Measurements from ENCODE around the gene TSEN2. TPM values are rescaled to one million over a fixed set of nuclear protein-coding genes. Genes with fewer than 3 reads are reported as not detected.
A peak's percentile ranks its signal among the peaks of the same experiment; 100 is the strongest.

Gene TSEN2
- total and polyA plus RNA-seq, 2 of the 4 experiments (the other 2 are of a cell fraction), result 9.5 to 14.2 TPM

DNA sequence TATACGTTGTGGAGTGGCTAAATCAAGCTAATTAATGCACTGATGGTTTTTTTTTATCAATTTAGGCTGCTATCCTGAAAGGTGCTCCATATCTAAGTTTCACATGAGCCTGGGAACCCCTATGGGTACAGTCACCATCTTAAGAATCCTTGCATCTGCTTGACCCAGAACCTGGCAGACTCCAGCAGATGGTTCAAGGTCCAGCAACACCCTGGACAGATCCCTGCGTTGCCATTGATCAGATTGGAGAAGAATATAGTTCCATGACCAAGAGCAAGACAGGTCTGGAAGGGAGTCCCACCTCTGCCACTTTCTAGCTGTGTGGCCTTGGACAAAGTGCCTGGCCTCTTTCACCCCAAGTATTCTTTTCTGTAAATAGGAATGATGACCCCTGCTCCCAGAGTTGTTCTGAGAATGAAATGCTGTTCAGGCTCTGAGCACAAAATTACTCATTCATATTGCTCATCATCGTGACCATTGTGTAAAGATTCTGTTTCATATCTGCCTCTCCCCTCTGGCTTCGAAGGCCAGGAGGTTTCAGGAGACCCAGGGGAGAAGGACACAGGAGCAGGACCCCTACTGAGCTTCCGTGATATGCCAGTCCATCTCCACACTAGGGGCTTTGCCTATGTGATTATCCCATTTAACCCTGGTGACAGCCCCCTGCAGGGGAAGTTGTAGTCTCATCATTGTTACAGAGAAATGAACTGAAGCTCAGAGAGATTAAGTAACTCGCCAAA, 30.0 kb upstream of the TSEN2 start:
- Histone ChIP-seq H3K36me3 (ENCODE audit: control insufficient read depth, insufficient read depth, low read length) (no peaks in the 10 kb centered on the region), H3K4ac (ENCODE audit: low read depth, low read length) (no peak overlapping the region), H4K5ac (ENCODE audit: low read depth, low read length) (no peak overlapping the region), H3K27me3 (ENCODE audit: control insufficient read depth, insufficient read depth, low read length) (no peaks in the 10 kb centered on the region), H3K4me1 (ENCODE audit: control insufficient read depth, insufficient read depth, low read length) (peaks cover 4% of the 10 kb centered on the region; the same call in 1 of the 2 replicates), H3K9me3 (ENCODE audit: control insufficient read depth, insufficient read depth, low read length) (peaks cover 5% of the 10 kb centered on the region; the same call in 1 of the 2 replicates), H2AK9ac (replicated peaks; ENCODE audit: low read depth, low read length, poor library complexity) (no peak overlapping the region), H4K91ac (ENCODE audit: insufficient read depth, low read depth, low read length) (no peak overlapping the region), H3K4me3 (ENCODE audit: insufficient read depth, low read depth, low read length) (no peak overlapping the region), H3K4me2 (ENCODE audit: low read depth, low read length) (no peak overlapping the region), H3K14ac (replicated peaks; ENCODE audit: low read depth, low read length) (no peak overlapping the region), H4K8ac (ENCODE audit: low read depth in 2 of 2, low read length in 2 of 2) (no peak overlapping the region), H3K56ac (ENCODE audit: extremely low read depth, insufficient read depth, low read length) (no peak overlapping the region), H3K23ac (ENCODE audit: low read depth, low read length) (no peak overlapping the region), H2AK5ac (ENCODE audit: low read depth, low read length) (no peak overlapping the region), H2AFZ (replicated peaks; ENCODE audit: low read length, poor library complexity) (no peak overlapping the region), H4K20me1 (ENCODE audit: insufficient read depth, low read length) (no peaks in the 10 kb centered on the region), H2BK5ac (ENCODE audit: low read depth, low read length, poor library complexity, severe bottlenecking) (no peak overlapping the region), H3K9me1 (ENCODE audit: insufficient read depth, low read length) (peaks cover 3% of the 10 kb centered on the region; the same call in 1 of the 2 replicates), H3K79me1 (ENCODE audit: low read depth in 1 of 2, low read length in 2 of 2) (no peaks in the 10 kb centered on the region), H3K27ac (ENCODE audit: insufficient read depth, low read length) (no peak overlapping the region), H3K9ac (ENCODE audit: low read depth, low read length) (no peak overlapping the region), H2BK15ac (ENCODE audit: low read depth, low read length) (no peak overlapping the region), H2BK20ac (ENCODE audit: low read depth, low read length) (no peak overlapping the region), H3K18ac (ENCODE audit: low read depth, low read length) (no peak overlapping the region), H2BK120ac (ENCODE audit: low read depth, low read length) (peak overlapping the region; percentile 12; the same call in 1 of the 2 replicates)
- DNase-seq (peak; percentile 42), ATAC-seq (ENCODE audit: low read depth) (peak; percentile 81)
- in situ Hi-C loops (cut with MboI; ENCODE audit: low sequenced_read_pairs), result no loop called here
- POLR2A ChIA-PET (ENCODE audit: unreplicated experiment), result no interaction called here
- CTCF ChIA-PET, result interaction anchor here (0.9 kb wide), 1 partner anchor 18 kb away, joined by 3 read pairs; no protein-coding TSS in a partner anchor
- intact Hi-C loops (cut with micrococcal nuclease), result no loop called here
- no CpG with 5 or more reads among the region's 6 CpGs for WGBS, 2 experiments (ENCODE audit: extremely low coverage in 2 of 2, insufficient read length in 1 of 2)
- no TSS peak for BruUV-seq (replicated peaks)
- no peak for TF ChIP-seq MAFK (IDR thresholded peaks at IDR 0.05; ENCODE audit: low read depth, low read length)
- peak; percentile 46 for TF ChIP-seq CEBPB (IDR thresholded peaks at IDR 0.05; ENCODE audit: low read depth, low read length)
- TF ChIP-seq FOS (IDR thresholded peaks at IDR 0.05; ENCODE audit: low read depth, low read length), result no peak
- dilution Hi-C loops (cut with HindIII; ENCODE audit: low sequenced_read_pairs, unreplicated experiment), result no loop called here

Measured in IMR-90 (cell line).